HG03095 (cell line): Measurements from ENCODE around the gene RPS6KA3.
"Not testable (repeated sequence)": the region's sequence is repeated elsewhere in the genome, so short reads cannot be mapped to it uniquely, and the experiment has no call there.

Experiments used
- ATAC-seq: cut with Tn5 transposase; IDR thresholded peaks from one replicate; pipeline ENCODE4 v1.9.1; 2021; ENCODE audit warnings: moderate library complexity; ENCODE audit not compliant: unreplicated experiment

Gene RPS6KA3

GRCh38 chrX:20224814-20225487 lies 41.8 kb downstream of the RPS6KA3 start:
- ATAC-seq = peak; percentile 81

- ATAC-seq = no peak
Measured at GRCh38 chrX:20221902-20222301, 44.8 kb downstream of the RPS6KA3 start.

GRCh38 chrX:20218836-20219505 lies 47.7 kb downstream of the RPS6KA3 start:
- ATAC-seq = no peak

GRCh38 chrX:20217906-20218305 lies 48.8 kb downstream of the RPS6KA3 start:
- ATAC-seq = no peak

- ATAC-seq = no peak
Measured at GRCh38 chrX:20217271-20217670, 49.4 kb downstream of the RPS6KA3 start.

GRCh38 chrX:20215565-20215964 lies 51.1 kb downstream of the RPS6KA3 start:
- ATAC-seq = no peak

- ATAC-seq = peak; percentile 93
Measured at GRCh38 chrX:20212486-20213089, 54.1 kb downstream of the RPS6KA3 start.

- ATAC-seq = no peak
Measured at GRCh38 chrX:20211261-20211786, 55.4 kb downstream of the RPS6KA3 start.

- ATAC-seq = peak; percentile 91
Measured at GRCh38 chrX:20205927-20206708, 60.6 kb downstream of the RPS6KA3 start.

GRCh38 chrX:20204351-20204750 lies 62.4 kb downstream of the RPS6KA3 start:
- no peak for ATAC-seq

GRCh38 chrX:20197641-20198210 lies 69.0 kb downstream of the RPS6KA3 start:
- no peak for ATAC-seq

- no peak for ATAC-seq
Measured at GRCh38 chrX:20189171-20189570, 77.5 kb downstream of the RPS6KA3 start.

- no peak for ATAC-seq
Measured at GRCh38 chrX:20181598-20182329, 84.9 kb downstream of the RPS6KA3 start.

GRCh38 chrX:20177093-20177492 lies 89.6 kb downstream of the RPS6KA3 start:
- no peak for ATAC-seq

GRCh38 chrX:20173856-20174255 lies 92.9 kb downstream of the RPS6KA3 start:
- no peak for ATAC-seq

GRCh38 chrX:20173313-20173712 lies 93.4 kb downstream of the RPS6KA3 start:
- ATAC-seq = no peak

- ATAC-seq = no peak
Measured at GRCh38 chrX:20171887-20172286, 94.8 kb downstream of the RPS6KA3 start.

GRCh38 chrX:20162516-20162915 lies 104.2 kb downstream of the RPS6KA3 start:
- not testable (repeated sequence) for ATAC-seq

- no peak for ATAC-seq
Measured at GRCh38 chrX:20159797-20160385, 106.8 kb downstream of the RPS6KA3 start.

GRCh38 chrX:20151689-20152088 lies 115.0 kb downstream of the RPS6KA3 start:
- no peak for ATAC-seq
